CD1c-positive myeloid dendritic cell (primary cell): ENCODE results near the gene GPR35.

Experiments
- DNase-seq: peaks from one replicate; pipeline ENCODE4 v3.0.0-alpha.2; 2016; ENCODE audit errors: extremely low spot score

Gene GPR35

GRCh38 chr2:240638512-240639160 lies 13.4 kb downstream of the GPR35 start:
- no peak for DNase-seq

GRCh38 chr2:240639566-240639965 lies 14.3 kb downstream of the GPR35 start:
- no peak for DNase-seq

- peak; percentile 30 for DNase-seq
Measured at GRCh38 chr2:240640939-240641338, 15.7 kb downstream of the GPR35 start.

- no peak for DNase-seq
Measured at GRCh38 chr2:240642061-240642805, 17.0 kb downstream of the GPR35 start.

- no peak for DNase-seq
Measured at GRCh38 chr2:240642806-240643092, 17.5 kb downstream of the GPR35 start.

GRCh38 chr2:240643093-240643810 lies 18.0 kb downstream of the GPR35 start:
- no peak for DNase-seq

GRCh38 chr2:240643811-240644150 lies 18.5 kb downstream of the GPR35 start:
- DNase-seq, result no peak

- no peak for DNase-seq
Measured at GRCh38 chr2:240644171-240644651, 18.9 kb downstream of the GPR35 start.

GRCh38 chr2:240644859-240645301 lies 19.6 kb downstream of the GPR35 start:
- DNase-seq, result no peak

GRCh38 chr2:240645346-240645745 lies 20.1 kb downstream of the GPR35 start:
- DNase-seq, result no peak

GRCh38 chr2:240645801-240646175 lies 20.5 kb downstream of the GPR35 start:
- DNase-seq, result no peak

- DNase-seq, result peak; percentile 51
Measured at GRCh38 chr2:240646176-240646899, 21.1 kb downstream of the GPR35 start.

- DNase-seq, result no peak
Measured at GRCh38 chr2:240646900-240647502, 21.7 kb downstream of the GPR35 start.

GRCh38 chr2:240647503-240648154 lies 22.3 kb downstream of the GPR35 start:
- no peak for DNase-seq

- DNase-seq, result no peak
Measured at GRCh38 chr2:240648155-240648649, 22.9 kb downstream of the GPR35 start.

- no peak for DNase-seq
Measured at GRCh38 chr2:240648650-240649275, 23.5 kb downstream of the GPR35 start.

GRCh38 chr2:240649331-240649730 lies 24.1 kb downstream of the GPR35 start:
- no peak for DNase-seq

GRCh38 chr2:240650254-240650965 lies 25.1 kb downstream of the GPR35 start:
- no peak for DNase-seq

- no peak for DNase-seq
Measured at GRCh38 chr2:240651185-240651584, 25.9 kb downstream of the GPR35 start.
